H1 (cell line): ENCODE measurements around the gene UBE2F. TPM values are rescaled to one million over a fixed set of nuclear protein-coding genes. Genes with fewer than 3 reads are reported as not detected.

ENCODE experiments used
- CTCF ChIA-PET: fragments of 300-600 bp; sonication (Branson Sonifier 250); formaldehyde crosslinking; loops from one replicate; lab custom pipeline; 2021; ENCODE audit not compliant: partially characterized antibody; lab: Charles Lee
- POLR2A ChIA-PET: fragments of 300-600 bp; sonication (Branson Sonifier 250); formaldehyde crosslinking; loops from one replicate; lab custom pipeline; 2021; ENCODE audit warnings: inconsistent platforms; ENCODE audit not compliant: partially characterized antibody; lab: Charles Lee
- DNase-seq, 2 experiments: peaks; one replicate each; pipeline versions ENCODE4 v3.0.0 to v3.0.0-alpha.2; 2010 to 2022; ENCODE audit warnings: low spot score in 2 of 2, low read depth in 1 of 2, mixed read lengths in 1 of 2
- FAIRE-seq: peaks from 2 replicates; lab custom pipeline; 2011; peaks lifted over from hg19 to GRCh38; lab: Jason Lieb, UNC
- H2AFZ ChIP-seq: 2 replicates; pipeline ENCODE4 v1.8.1; 2012; ENCODE audit warnings: low read length, inconsistent platforms
- H2AK5ac ChIP-seq: 2 replicates; pipeline ENCODE4 v1.6.1; 2013; ENCODE audit warnings: low read depth, low read length
- H2BK120ac ChIP-seq: replicated peaks from 2 replicates; pipeline ENCODE3; 2013; ENCODE audit warnings: low read depth, low read length, inconsistent platforms
- H2BK12ac ChIP-seq: 2 replicates; pipeline ENCODE4 v1.6.1; 2013; ENCODE audit warnings: low read depth, low read length
- H2BK15ac ChIP-seq: 2 replicates; pipeline ENCODE4 v1.6.1; 2013; ENCODE audit warnings: low read length
- H2BK20ac ChIP-seq: 2 replicates; pipeline ENCODE4 v1.6.1; 2013; ENCODE audit warnings: low read length
- H2BK5ac ChIP-seq: 2 replicates; pipeline ENCODE4 v1.6.1; 2013; ENCODE audit warnings: low read depth, low read length
- H3K14ac ChIP-seq: 2 replicates; pipeline ENCODE4 v1.6.1; 2013; ENCODE audit warnings: inconsistent platforms; ENCODE audit not compliant: insufficient read length
- H3K18ac ChIP-seq: 2 replicates; pipeline ENCODE4 v1.6.1; 2013; ENCODE audit warnings: low read length; ENCODE audit errors: extremely low read depth
- H3K23ac ChIP-seq: 2 replicates; pipeline ENCODE4 v1.6.1; 2013; ENCODE audit warnings: inconsistent platforms; ENCODE audit not compliant: insufficient read length
- H3K23me2 ChIP-seq: 2 replicates; pipeline ENCODE4 v1.6.1; 2013; ENCODE audit warnings: low read depth, low read length
- H3K27ac ChIP-seq: 2 replicates; pipeline ENCODE4 v1.6.1; 2011; ENCODE audit warnings: low read depth, low read length, inconsistent platforms
- H3K27me3 ChIP-seq, 4 experiments: replicated peaks in 1 of 4; 1 replicate in 1 of 4; 2 replicates in 3 of 4; pipeline versions ENCODE4 v1.6.1 to v1.8.1; 2011 to 2013; ENCODE audit warnings: low read length in 3 of 4, mild to moderate bottlenecking in 3 of 4, inconsistent platforms in 2 of 4, mixed read lengths in 2 of 4, moderate library complexity in 1 of 4; ENCODE audit not compliant: control insufficient read depth in 3 of 4, insufficient read depth in 3 of 4; ENCODE audit errors: extremely low read depth in 1 of 4
- H3K36me3 ChIP-seq, 4 experiments: 2 replicates each; pipeline versions ENCODE4 v1.6.1 to v1.8.1; 2011 to 2013; ENCODE audit warnings: mild to moderate bottlenecking in 4 of 4, low read length in 3 of 4, moderate library complexity in 2 of 4, control low read depth in 1 of 4, inconsistent platforms in 1 of 4; ENCODE audit not compliant: insufficient read depth in 4 of 4, control insufficient read depth in 2 of 4
- H3K4ac ChIP-seq: replicated peaks from 2 replicates; pipeline ENCODE3; 2013; ENCODE audit warnings: low read length, low read depth, mixed read lengths, inconsistent platforms; ENCODE audit not compliant: insufficient read length
- H3K4me1 ChIP-seq, 4 experiments: replicated peaks in 1 of 4; 1 replicate in 1 of 4; 2 replicates in 3 of 4; pipeline versions ENCODE4 v1.6.1 to v1.8.1; 2011 to 2013; ENCODE audit warnings: low read length in 3 of 4, inconsistent platforms in 2 of 4, mixed read lengths in 1 of 4; ENCODE audit not compliant: insufficient read depth in 4 of 4, control insufficient read depth in 3 of 4
- H3K4me2 ChIP-seq, 2 experiments: 2 replicates each; pipeline versions ENCODE4 v1.6.1 to v1.8.1; 2011 to 2013; ENCODE audit warnings: low read depth in 2 of 2, low read length in 2 of 2, control low read depth in 1 of 2, inconsistent platforms in 1 of 2, mild to moderate bottlenecking in 1 of 2; ENCODE audit not compliant: insufficient read depth in 1 of 2
- H3K4me3 ChIP-seq, 4 experiments: fragments of 200-600, 300-600 bp in 1 of 4; sonication (generic), shearing (Covaris generic), sonication (Bioruptor Twin) in 1 of 4; 2 replicates each; pipeline versions ENCODE4 v1.5.1 to v1.8.1; 2011 to 2016; ENCODE audit warnings: low read length in 4 of 4, low read depth in 3 of 4, control low read depth in 2 of 4, inconsistent platforms in 2 of 4, mild to moderate bottlenecking in 2 of 4, mixed read lengths in 1 of 4, moderate library complexity in 1 of 4; ENCODE audit not compliant: insufficient read depth in 2 of 4; ENCODE audit errors: extremely low read depth in 1 of 4
- H3K56ac ChIP-seq: replicated peaks from 2 replicates; pipeline ENCODE3; 2013; ENCODE audit warnings: low read depth, mild to moderate bottlenecking, mixed read lengths, low read length, inconsistent platforms; ENCODE audit not compliant: insufficient read length
- H3K79me1 ChIP-seq: 2 replicates; pipeline ENCODE4 v1.6.1; 2013; ENCODE audit warnings: low read depth, low read length, control low read depth
- H3K79me2 ChIP-seq, 2 experiments: 2 replicates each; pipeline versions ENCODE4 v1.6.1 to v1.8.1; 2012 to 2013; ENCODE audit warnings: low read length in 2 of 2, mild to moderate bottlenecking in 2 of 2, inconsistent platforms in 1 of 2; ENCODE audit not compliant: insufficient read depth in 2 of 2, control insufficient read depth in 1 of 2
- H3K9ac ChIP-seq, 4 experiments: replicated peaks in 1 of 4; 1 replicate in 1 of 4; 2 replicates in 3 of 4; pipeline versions ENCODE4 v1.6.1 to v1.8.1; 2011 to 2013; ENCODE audit warnings: low read depth in 3 of 4, low read length in 3 of 4, control low read depth in 2 of 4, mild to moderate bottlenecking in 2 of 4, moderate library complexity in 2 of 4, inconsistent platforms in 1 of 4; ENCODE audit errors: extremely low read depth in 1 of 4
- H3K9me3 ChIP-seq, 2 experiments: 2 replicates each; pipeline versions ENCODE4 v1.6.1 to v1.8.1; 2012 to 2013; ENCODE audit warnings: mild to moderate bottlenecking in 2 of 2, moderate library complexity in 2 of 2, control low read depth in 1 of 2, inconsistent platforms in 1 of 2, low read depth in 1 of 2, low read length in 1 of 2, mixed read lengths in 1 of 2; ENCODE audit not compliant: insufficient read depth in 2 of 2
- H4K20me1 ChIP-seq, 2 experiments: replicated peaks in 1 of 2; 2 replicates each; pipeline versions ENCODE3 to v1.8.1; 2011 to 2013; ENCODE audit warnings: inconsistent platforms in 2 of 2, low read length in 2 of 2, mild to moderate bottlenecking in 1 of 2; ENCODE audit not compliant: insufficient read depth in 2 of 2, control insufficient read depth in 1 of 2
- H4K5ac ChIP-seq: 2 replicates; pipeline ENCODE4 v1.6.1; 2013; ENCODE audit warnings: low read length, low read depth, mixed read lengths, inconsistent platforms; ENCODE audit not compliant: insufficient read length
- H4K8ac ChIP-seq: 2 replicates; pipeline ENCODE4 v1.8.0; 2013; ENCODE audit warnings: mild to moderate bottlenecking, moderate library complexity, low read length, inconsistent platforms; ENCODE audit not compliant: insufficient read depth; ENCODE audit errors: extremely low read depth
- H4K91ac ChIP-seq: replicated peaks from 2 replicates; pipeline ENCODE3; 2013; ENCODE audit warnings: low read length, mixed read lengths, inconsistent platforms; ENCODE audit not compliant: insufficient read length
- ASH2L ChIP-seq: fragments of 200-600, 300-600 bp; sonication (generic); IDR thresholded peaks from one replicate; pipeline ENCODE4 v1.7.1; 2017; ENCODE audit warnings: low read length
- BCL11A ChIP-seq, 2 experiments: IDR thresholded peaks; one replicate each; pipeline ENCODE4 v1.6.1; 2011; ENCODE audit warnings: low read depth in 2 of 2, low read length in 2 of 2, mild to moderate bottlenecking in 2 of 2
- CHD2 ChIP-seq: IDR thresholded peaks from 2 replicates; pipeline ENCODE4 v1.6.1; 2012; ENCODE audit warnings: low read length, improper control_type of control experiment
- CREB1 ChIP-seq: IDR thresholded peaks from 2 replicates; pipeline ENCODE4 v1.6.1; 2012; ENCODE audit warnings: inconsistent platforms
- GABPA ChIP-seq: IDR thresholded peaks from 2 replicates; pipeline ENCODE4 v1.6.1; 2011; ENCODE audit warnings: mild to moderate bottlenecking, low read length, moderate library complexity, borderline replicate concordance; ENCODE audit not compliant: insufficient read depth
- KDM4A ChIP-seq: IDR thresholded peaks from one replicate; pipeline ENCODE4 v1.7.1; 2012; ENCODE audit warnings: low read depth, mild to moderate bottlenecking, moderate library complexity, low read length, inconsistent platforms; ENCODE audit not compliant: severe bottlenecking
- MAFK ChIP-seq: IDR thresholded peaks from 2 replicates; pipeline ENCODE4 v1.6.1; 2012; ENCODE audit warnings: low read depth, mild to moderate bottlenecking, improper control_type of control experiment, low read length
- NRF1 ChIP-seq: IDR thresholded peaks from 2 replicates; pipeline ENCODE4 v1.6.1; 2011; ENCODE audit warnings: mild to moderate bottlenecking, low read depth, low read length, improper control_type of control experiment
- POLR2AphosphoS5 ChIP-seq: IDR thresholded peaks from 2 replicates; pipeline ENCODE4 v1.6.1; 2011; ENCODE audit warnings: low read depth, low read length
- SAP30 ChIP-seq: fragments of 300-600 bp; sonication (generic); IDR thresholded peaks from 2 replicates; pipeline ENCODE4 v1.7.1; 2012; ENCODE audit warnings: low read length, moderate library complexity, mild to moderate bottlenecking, inconsistent platforms; ENCODE audit not compliant: insufficient read depth, insufficient replicate concordance
- YY1 ChIP-seq: IDR thresholded peaks from 2 replicates; pipeline ENCODE4 v1.6.1; 2011; ENCODE audit warnings: low read depth, mild to moderate bottlenecking, low read length
- WGBS, 2 experiments: shearing (Covaris generic) in 1 of 2; methylation state at CpG; one replicate each; pipeline versions ENCODE4 v1.1.6 to v1.1.7; 2013 to 2015; ENCODE audit warnings: low lambda C conversion rate in 2 of 2, mixed read lengths in 2 of 2, inconsistent platforms in 1 of 2, low coverage in 1 of 2, missing lambda C conversion rate in 1 of 2; ENCODE audit not compliant: insufficient replicate concordance in 2 of 2, insufficient coverage in 1 of 2, insufficient read length in 1 of 2; ENCODE audit errors: extremely low coverage in 1 of 2, missing lambda C conversion rate in 1 of 2; 5-methylcytosine and 5-hydroxymethylcytosine counted together
- polyA plus RNA-seq, 7 experiments: library from polyadenylated mRNA; depleted of rRNA in 3 of 7; stranded (reverse) in 5 of 7; unstranded in 2 of 7; fragments of >200 nt in 5 of 7; fragments of 200-250 nt in 2 of 7; gene quantifications; 1 replicate in 5 of 7; 2 replicates in 1 of 7; 4 replicates in 1 of 7; pipeline versions ENCODE4 v1.2.1 to v1.2.3, GENCODE V29; 2011 to 2013; ENCODE audit warnings: missing spikeins in 2 of 7, mixed read lengths in 2 of 7
- total RNA-seq: library from RNA; stranded (reverse); fragmentation: NEBNext Ultra II Directional; extraction: Animal tissue kit (Norgen Biotek cat#: 25700); gene quantifications from 2 replicates; pipeline ENCODE4 v1.2.1, GENCODE V29; 2021

The UBE2F gene
- total and polyA plus RNA-seq, 2 of the 8 experiments (the other 6 are each of a cell fraction or from before 2014, with no cell fraction given), result 43.3 to 59.8 TPM

DNA sequence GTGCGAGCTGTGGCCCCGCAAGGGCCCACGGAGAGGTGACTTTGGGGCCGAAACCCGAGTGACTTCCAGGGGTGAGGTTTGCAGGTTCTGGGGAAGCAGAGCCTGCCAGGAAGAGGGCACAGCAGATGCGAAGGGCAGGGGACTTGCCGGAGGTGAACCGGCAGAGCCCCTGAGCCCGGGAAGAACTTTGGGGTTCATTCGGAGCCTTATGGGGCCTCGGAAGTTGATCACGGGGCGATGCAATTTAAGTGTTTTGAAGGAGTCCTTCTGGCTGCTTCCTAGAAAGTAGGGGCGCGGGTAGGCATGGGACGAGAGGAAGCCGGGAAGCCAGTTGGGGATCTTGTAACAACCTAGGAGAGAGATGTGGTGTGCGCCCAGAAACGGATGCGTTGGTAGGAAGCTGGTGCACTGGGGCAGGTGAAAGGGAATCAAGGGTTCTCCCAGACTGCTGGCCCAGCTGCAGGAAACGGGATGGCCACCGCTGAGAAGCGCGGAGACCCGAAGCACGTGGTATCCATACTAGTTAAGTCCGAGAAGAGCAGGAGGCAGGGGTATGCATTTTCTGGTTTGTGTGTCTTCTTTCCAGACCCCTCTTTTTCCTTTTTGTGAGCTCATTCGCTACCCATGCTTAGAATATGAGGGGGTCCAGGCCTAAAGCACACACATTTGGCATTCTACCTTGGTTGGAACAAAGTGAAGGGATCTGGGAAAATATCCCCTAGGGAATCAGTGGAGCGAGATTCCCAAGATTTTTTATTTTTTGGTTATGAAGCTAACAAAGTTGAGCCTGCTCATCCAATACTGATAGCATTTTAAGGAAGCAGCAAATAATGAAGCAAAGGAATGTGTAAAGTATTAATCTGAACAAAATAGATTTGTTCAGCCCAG is 94.7 kb downstream of the UBE2F start:
- Histone ChIP-seq H3K27me3 (no peaks in the 10 kb centered on the region), H2AFZ (no peak overlapping the region), H2BK5ac (peak overlapping the region; percentile 20; the same call in 1 of the 2 replicates), H2AK5ac (no peak overlapping the region), H3K9ac (peak overlapping the region in 3 of 4 experiments; percentile 69 to 84 (median 78); a peak in 6 of 7 replicates), H2BK15ac (no peak overlapping the region), H3K23ac (no peak overlapping the region), H3K9me3 (no peaks in the 10 kb centered on the region), H4K8ac (peak overlapping the region; percentile 86; the same call in 1 of the 2 replicates), H3K56ac (peak overlapping the region; percentile 90), H3K14ac (no peak overlapping the region), H4K91ac (peak overlapping the region; percentile 25), H3K4me1 (peaks cover 0 to 10% (median 3%) of the 10 kb centered on the region in 4 experiments; a peak in 5 of 7 replicates), H3K27ac (peak overlapping the region; percentile 64), H3K4me2 (peak overlapping the region; percentile 79 to 93), H3K4me3 (peak overlapping the region; percentile 86 to 99 (median 90)), H4K5ac (peak overlapping the region; percentile 69), H3K79me1 (peaks cover 2% of the 10 kb centered on the region; the same call in 1 of the 2 replicates), H3K23me2 (peaks cover 9% of the 10 kb centered on the region), H3K36me3 (peaks cover 9 to 26% (median 19%) of the 10 kb centered on the region in 4 experiments), H2BK120ac (no peak overlapping the region), H2BK12ac (no peak overlapping the region), H3K4ac (no peak overlapping the region), H3K79me2 (peaks cover 2 to 57% of the 10 kb centered on the region in 2 experiments), H2BK20ac (no peak overlapping the region), H4K20me1 (peaks cover 0 to 2% of the 10 kb centered on the region in 2 experiments), H3K18ac (peak overlapping the region; percentile 36)
- DNase-seq (peak in 1 of 2 experiments; percentile 70), FAIRE-seq (no peak)
- ChIA-PET POLR2A (interaction anchor here (0.7 to 1.8 kb wide), 16 partner anchors 8 to 188 kb away, joined by 3 to 8 read pairs (median 4); partner anchors contain the start of genes ESPNL and HES6), CTCF (interaction anchor here (0.7 to 1.8 kb wide), 4 partner anchors 45 to 90 kb away, joined by 3 to 6 read pairs (median 5); no protein-coding TSS in a partner anchor)
- WGBS, 2 experiments, result 3% methylated on average over 29 of the region's 29 CpGs; no CpG with 5 or more reads in 1 of the 2 experiments
- no peak for TF ChIP-seq NRF1
- no peak for TF ChIP-seq SAP30
- no peak for TF ChIP-seq CHD2
- TF ChIP-seq POLR2AphosphoS5, result no peak
- no peak for TF ChIP-seq MAFK
- TF ChIP-seq ASH2L, result peak; percentile 5
- no peak for TF ChIP-seq KDM4A
- no peak for TF ChIP-seq BCL11A (IDR thresholded peaks at IDR 0.05; ENCODE audit: low read depth in 2 of 2, low read length in 2 of 2)
- no peak for TF ChIP-seq YY1
- no peak for TF ChIP-seq CREB1
- peak; percentile 26; the same call in 1 of the 2 replicates for TF ChIP-seq GABPA
